Adrenal gland (tissue), 12 donors: ENCODE measurements around the gene MMAB. TPM values are rescaled to one million over a fixed set of nuclear protein-coding genes. Genes with fewer than 3 reads are reported as not detected.

Experiments
- DNase-seq, 7 donors: peaks; one replicate each; pipeline ENCODE4 v3.0.0-alpha.2; 2019 to 2020
- H3K27ac ChIP-seq, 5 donors: fragments of 200-600 bp; sonication (generic) in 4 of 5; 1 replicate in 3 of 5; 2 replicates in 2 of 5; pipeline versions ENCODE4 v1.5.1 to v1.8.0; 2016 to 2020; ENCODE audit warnings: mild to moderate bottlenecking in 1 of 5
- H3K27me3 ChIP-seq: fragments of 200-600 bp; 2 replicates; pipeline ENCODE4 v1.8.0; 2021
- H3K36me3 ChIP-seq, 2 donors: fragments of 200-600 bp; replicated peaks in 1 of 2; 1 replicate in 1 of 2; 2 replicates in 1 of 2; pipeline versions ENCODE4 v1.5.1 to v1.8.0; 2018 to 2022
- H3K4me1 ChIP-seq, 2 donors: fragments of 200-600 bp; replicated peaks in 1 of 2; 1 replicate in 1 of 2; 2 replicates in 1 of 2; pipeline versions ENCODE4 v1.5.1 to v1.8.0; 2018 to 2021
- H3K4me3 ChIP-seq, 4 donors: fragments of 200-600 bp; sonication (generic) in 3 of 4; one replicate each; pipeline ENCODE4 v1.5.1; 2016 to 2018
- H3K9me3 ChIP-seq, 3 donors: fragments of 200-600 bp; sonication (generic) in 1 of 3; replicated peaks in 1 of 3; 1 replicate in 2 of 3; 2 replicates in 1 of 3; pipeline versions ENCODE4 v1.5.1 to v1.8.0; 2016 to 2021
- CTCF ChIP-seq, 6 experiments: fragments of 450-650 bp in 4 of 6; fragments of 200-600 bp in 2 of 6; sonication (generic) in 1 of 6; IDR thresholded peaks; 1 replicate in 5 of 6; 2 replicates in 1 of 6; pipeline versions ENCODE4 v1.5.1 to v1.8.0; 2016 to 2021; ENCODE audit warnings: antibody characterized with exemption in 6 of 6, mild to moderate bottlenecking in 2 of 6, moderate library complexity in 1 of 6
- POLR2A ChIP-seq, 2 donors: fragments of 450-650 bp; IDR thresholded peaks; one replicate each; pipeline ENCODE4 v1.6.1; 2017; ENCODE audit warnings: antibody characterized with exemption in 2 of 2, mild to moderate bottlenecking in 2 of 2, moderate library complexity in 1 of 2
- WGBS, 4 donors: extraction: QIAGEN DNeasy Blood & Tissue Kit in 2 of 4; methylation state at CpG; one replicate each; pipeline versions ENCODE4 v1.1.5 to v1.1.7; 2013 to 2017; 5-methylcytosine and 5-hydroxymethylcytosine counted together
- intact Hi-C, 2 donors: fragments of 100-400 bp; cut with DNase I; formaldehyde crosslinking; loops; one replicate each; pipeline versions ENCODE4 v1.14.1 to v1.15.0; 2022 to 2023
- polyA plus RNA-seq, 3 donors: library from polyadenylated mRNA; stranded (reverse); fragments of 200-250 nt in 2 of 3; fragments of 350-450 nt in 1 of 3; fragmentation: Illumina TruSeq in 1 of 3; extraction: RNeasy Lipid Tissue Mini Kit (QIAGEN cat#74804) in 1 of 3; gene quantifications; one replicate each; pipeline ENCODE4 v1.2.3, GENCODE V29; 2013 to 2014
- total RNA-seq, 9 donors: library from RNA; depleted of rRNA in 4 of 9; stranded (reverse); fragments of >200 nt in 4 of 9; fragments of 120-200 nt in 1 of 9; fragmentation: NEBNext Ultra II Directional in 1 of 9; extraction: Animal tissue kit (Norgen Biotek cat#: 25700) in 1 of 9; gene quantifications; one replicate each; pipeline versions ENCODE4 v1.1.0 to v1.2.4, GENCODE V29; 2013 to 2023
- donor health status: healthy with polysubstance abuse.
- donor health status: Bipolar disorder and iron deficiency.
- donor health status: DM: yes; HTN: yes; CAD: no.
- donor health status: DM: no; HTN: no; CAD: no.
- donor health status: DM: no; HTN: no; CAD: no.
- donor health status: DM: yes; HTN: yes; CAD: no.

MMAB gene
- total and polyA plus RNA-seq, 12 donors = 52.3 to 238 (median 90.0) TPM

- H3K4me1 ChIP-seq = peaks cover 0 to 8% of the 10 kb centered on the region in 2 donors
- 51 to 62% (median 54%) methylated on average over 16 of the region's 16 CpGs for WGBS, 4 donors
- H3K4me3 ChIP-seq = no peak overlapping the region
- TF ChIP-seq CTCF (IDR thresholded peaks at IDR 0.05) (no peak), POLR2A (IDR thresholded peaks at IDR 0.05) (no peak)
- no peak for DNase-seq
- intact Hi-C loops = no loop called here
- H3K9me3 ChIP-seq = no peaks in the 10 kb centered on the region
- no peaks in the 10 kb centered on the region for H3K36me3 ChIP-seq
- H3K27ac ChIP-seq = no peak overlapping the region
- no peaks in the 10 kb centered on the region for H3K27me3 ChIP-seq
Observed at GRCh38 chr12:109553906-109554500, 19.3 kb downstream of the MMAB start.

- TF ChIP-seq CTCF (IDR thresholded peaks at IDR 0.05) (no peak), POLR2A (IDR thresholded peaks at IDR 0.05) (no peak)
- Histone ChIP-seq H3K27me3 (no peaks in the 10 kb centered on the region), H3K4me3 (no peak overlapping the region), H3K27ac (no peak overlapping the region), H3K9me3 (no peaks in the 10 kb centered on the region), H3K36me3 (no peaks in the 10 kb centered on the region), H3K4me1 (peaks cover 0 to 8% of the 10 kb centered on the region in 2 donors)
- intact Hi-C loops = no loop called here
- WGBS, 4 donors = 68 to 72% (median 71%) methylated on average over 6 to 7 of the region's 7 CpGs
- no peak for DNase-seq
Observed at GRCh38 chr12:109553483-109553882, 19.8 kb downstream of the MMAB start.

GRCh38 chr12:109552971-109553370 lies 20.3 kb downstream of the MMAB start:
- no peaks in the 10 kb centered on the region for H3K9me3 ChIP-seq
- no peak overlapping the region for H3K4me3 ChIP-seq
- WGBS, 4 donors = 29 to 46% (median 42%) methylated on average over 3 to 4 of the region's 4 CpGs
- TF ChIP-seq POLR2A (IDR thresholded peaks at IDR 0.05) = no peak
- TF ChIP-seq CTCF (IDR thresholded peaks at IDR 0.05) = no peak
- intact Hi-C loops = no loop called here
- H3K36me3 ChIP-seq = no peaks in the 10 kb centered on the region
- no peaks in the 10 kb centered on the region for H3K27me3 ChIP-seq
- no peak overlapping the region for H3K27ac ChIP-seq
- DNase-seq = no peak
- H3K4me1 ChIP-seq = peaks cover 0 to 8% of the 10 kb centered on the region in 2 donors

GRCh38 chr12:109551108-109551507 lies 22.2 kb downstream of the MMAB start:
- H3K4me1 ChIP-seq = peaks cover 0 to 6% of the 10 kb centered on the region in 2 donors
- no peak overlapping the region for H3K27ac ChIP-seq
- no peaks in the 10 kb centered on the region for H3K9me3 ChIP-seq
- TF ChIP-seq POLR2A (IDR thresholded peaks at IDR 0.05) (no peak), CTCF (IDR thresholded peaks at IDR 0.05) (no peak)
- WGBS, 4 donors = 77 to 100% (median 79%) methylated on average over 4 to 6 of the region's 6 CpGs
- intact Hi-C loops = no loop called here
- no peak for DNase-seq
- H3K27me3 ChIP-seq = no peaks in the 10 kb centered on the region
- H3K4me3 ChIP-seq = no peak overlapping the region
- no peaks in the 10 kb centered on the region for H3K36me3 ChIP-seq
